MM.1S (cell line): ENCODE results near the gene ZNF514.

ENCODE experiments used
- DNase-seq: peaks from one replicate; pipeline ENCODE4 v3.0.0-alpha.2; 2015
- H2AFZ ChIP-seq: fragments of 300-600 bp; sonication (generic); 2 replicates; pipeline ENCODE4 v1.6.0; 2016; ENCODE audit warnings: antibody characterized with exemption, low read length
- H3F3A ChIP-seq: fragments of 300-600 bp; sonication (generic); 2 replicates; pipeline ENCODE4 v1.6.1; 2016; ENCODE audit warnings: mild to moderate bottlenecking, antibody characterized with exemption, low read length, moderate library complexity, mixed read lengths; ENCODE audit not compliant: insufficient read depth
- H3K27ac ChIP-seq: fragments of 300-600 bp; sonication (generic); 2 replicates; pipeline ENCODE4 v1.5.1; 2016; ENCODE audit warnings: mild to moderate bottlenecking, low read length
- H3K27me3 ChIP-seq: fragments of 300-600 bp; sonication (generic); replicated peaks from 2 replicates; pipeline ENCODE4 v1.6.0; 2016; ENCODE audit warnings: low read length; ENCODE audit not compliant: insufficient read depth
- H3K36me3 ChIP-seq: fragments of 300-600 bp; sonication (generic); replicated peaks from 2 replicates; pipeline ENCODE4 v1.6.1; 2016; ENCODE audit warnings: mild to moderate bottlenecking, low read length, mixed read lengths; ENCODE audit not compliant: insufficient read depth
- H3K4me1 ChIP-seq: fragments of 300-600 bp; sonication (generic); 2 replicates; pipeline ENCODE4 v1.6.1; 2016; ENCODE audit warnings: low read length, mixed read lengths
- H3K4me2 ChIP-seq: fragments of 300-600 bp; sonication (generic); 2 replicates; pipeline ENCODE4 v1.6.0; 2016; ENCODE audit warnings: low read depth, low read length
- H3K4me3 ChIP-seq: fragments of 300-600 bp; sonication (generic); 2 replicates; pipeline ENCODE4 v1.5.1; 2016; ENCODE audit warnings: low read length, mixed read lengths
- H3K79me2 ChIP-seq: fragments of 300-600 bp; sonication (generic); 2 replicates; pipeline ENCODE4 v1.6.1; 2016; ENCODE audit warnings: mixed run types, low read length, mixed read lengths
- H3K9ac ChIP-seq: fragments of 300-600 bp; sonication (generic); 2 replicates; pipeline ENCODE4 v1.6.1; 2016; ENCODE audit warnings: low read length, mixed read lengths
- H3K9me2 ChIP-seq: fragments of 300-600 bp; sonication (generic); replicated peaks from 2 replicates; pipeline ENCODE4 v1.6.1; 2016; ENCODE audit warnings: mild to moderate bottlenecking, low read length, mixed read lengths; ENCODE audit not compliant: insufficient read depth
- H3K9me3 ChIP-seq: fragments of 300-600 bp; sonication (generic); replicated peaks from 2 replicates; pipeline ENCODE4 v1.6.1; 2016; ENCODE audit warnings: mild to moderate bottlenecking, low read length, mixed read lengths; ENCODE audit not compliant: insufficient read depth
- H4K20me1 ChIP-seq: fragments of 300-600 bp; sonication (generic); 2 replicates; pipeline ENCODE4 v1.6.1; 2016; ENCODE audit warnings: mild to moderate bottlenecking, low read length, moderate library complexity, mixed read lengths; ENCODE audit not compliant: insufficient read depth
- EZH2 ChIP-seq: fragments of 300-600 bp; sonication (generic); optimal IDR thresholded peaks from 2 replicates; pipeline ENCODE3; 2017; ENCODE audit warnings: low read depth, mild to moderate bottlenecking, antibody characterized with exemption, low read length, mixed read lengths
- EZH2phosphoT487 ChIP-seq: fragments of 300-600 bp; sonication (generic); IDR thresholded peaks from 2 replicates; pipeline ENCODE4 v1.6.1; 2018; ENCODE audit warnings: antibody characterized with exemption, low read length
- TF ChIP-seq, protein P1 (sequence below): fragments of 300-600 bp; sonication (generic); IDR thresholded peaks from 2 replicates; pipeline ENCODE4 v1.5.1; 2016; ENCODE audit warnings: antibody characterized with exemption, low read length, mixed read lengths

ZNF514 gene

DNA sequence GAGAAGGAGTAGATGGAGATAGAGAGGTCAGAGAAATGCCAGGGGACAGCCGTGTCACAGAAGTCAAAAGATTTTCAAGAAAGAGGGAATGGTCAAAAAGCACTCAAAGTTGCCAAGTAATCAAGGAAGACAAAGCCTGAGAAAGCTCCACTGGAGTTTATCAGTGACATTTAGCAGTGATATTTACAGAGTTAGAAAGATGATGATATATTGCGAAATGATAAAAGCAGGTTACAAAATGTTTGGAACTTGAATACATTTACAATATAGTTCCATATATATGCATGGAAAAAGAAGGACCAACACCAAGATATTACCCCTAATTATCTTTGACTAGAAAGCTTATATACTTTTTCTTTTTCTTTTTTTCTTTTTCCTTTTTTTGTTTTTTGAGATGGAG lies 26.3 kb upstream of the ZNF514 start:
- Histone ChIP-seq H3K9ac (no peak overlapping the region), H3F3A (no peaks in the 10 kb centered on the region), H3K9me2 (no peaks in the 10 kb centered on the region), H3K4me1 (no peaks in the 10 kb centered on the region), H3K27ac (no peak overlapping the region), H3K36me3 (no peaks in the 10 kb centered on the region), H3K4me2 (no peak overlapping the region), H3K9me3 (no peaks in the 10 kb centered on the region), H3K79me2 (no peaks in the 10 kb centered on the region), H2AFZ (no peak overlapping the region), H4K20me1 (no peaks in the 10 kb centered on the region), H3K4me3 (no peak overlapping the region), H3K27me3 (no peaks in the 10 kb centered on the region)
- DNase-seq = no peak
- TF ChIP-seq EZH2 = no peak

DNA sequence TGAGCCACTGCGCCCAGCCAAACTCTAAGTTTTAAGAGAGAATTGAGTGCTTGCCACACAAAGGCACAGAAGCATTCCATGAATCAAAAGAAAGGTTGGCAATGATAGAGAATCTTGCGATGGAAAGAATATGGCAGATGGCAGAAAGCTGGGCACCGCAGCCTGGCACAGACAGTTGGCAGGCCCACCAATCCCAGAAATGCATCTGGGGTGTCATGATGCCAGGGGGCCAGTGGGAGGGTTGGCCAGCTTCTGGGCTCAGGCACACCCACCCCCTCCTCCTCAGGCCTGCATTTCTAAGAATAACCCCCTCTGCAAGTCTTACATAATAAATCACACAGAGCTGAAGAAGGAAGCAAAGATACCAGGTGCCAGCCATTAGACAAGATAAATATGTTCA lies 25.5 kb upstream of the ZNF514 start:
- Histone ChIP-seq H3K9ac (no peak overlapping the region), H3K4me2 (no peak overlapping the region), H3F3A (no peaks in the 10 kb centered on the region), H3K9me2 (no peaks in the 10 kb centered on the region), H3K4me1 (no peaks in the 10 kb centered on the region), H3K9me3 (no peaks in the 10 kb centered on the region), H4K20me1 (no peaks in the 10 kb centered on the region), H3K27ac (no peak overlapping the region), H2AFZ (no peak overlapping the region), H3K79me2 (no peaks in the 10 kb centered on the region), H3K36me3 (no peaks in the 10 kb centered on the region), H3K4me3 (no peak overlapping the region), H3K27me3 (no peaks in the 10 kb centered on the region)
- no peak for DNase-seq
- TF ChIP-seq EZH2phosphoT487 (no peak), EZH2 (no peak)
- TF ChIP-seq, protein P1, sequence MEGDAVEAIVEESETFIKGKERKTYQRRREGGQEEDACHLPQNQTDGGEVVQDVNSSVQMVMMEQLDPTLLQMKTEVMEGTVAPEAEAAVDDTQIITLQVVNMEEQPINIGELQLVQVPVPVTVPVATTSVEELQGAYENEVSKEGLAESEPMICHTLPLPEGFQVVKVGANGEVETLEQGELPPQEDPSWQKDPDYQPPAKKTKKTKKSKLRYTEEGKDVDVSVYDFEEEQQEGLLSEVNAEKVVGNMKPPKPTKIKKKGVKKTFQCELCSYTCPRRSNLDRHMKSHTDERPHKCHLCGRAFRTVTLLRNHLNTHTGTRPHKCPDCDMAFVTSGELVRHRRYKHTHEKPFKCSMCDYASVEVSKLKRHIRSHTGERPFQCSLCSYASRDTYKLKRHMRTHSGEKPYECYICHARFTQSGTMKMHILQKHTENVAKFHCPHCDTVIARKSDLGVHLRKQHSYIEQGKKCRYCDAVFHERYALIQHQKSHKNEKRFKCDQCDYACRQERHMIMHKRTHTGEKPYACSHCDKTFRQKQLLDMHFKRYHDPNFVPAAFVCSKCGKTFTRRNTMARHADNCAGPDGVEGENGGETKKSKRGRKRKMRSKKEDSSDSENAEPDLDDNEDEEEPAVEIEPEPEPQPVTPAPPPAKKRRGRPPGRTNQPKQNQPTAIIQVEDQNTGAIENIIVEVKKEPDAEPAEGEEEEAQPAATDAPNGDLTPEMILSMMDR = no peak

DNA sequence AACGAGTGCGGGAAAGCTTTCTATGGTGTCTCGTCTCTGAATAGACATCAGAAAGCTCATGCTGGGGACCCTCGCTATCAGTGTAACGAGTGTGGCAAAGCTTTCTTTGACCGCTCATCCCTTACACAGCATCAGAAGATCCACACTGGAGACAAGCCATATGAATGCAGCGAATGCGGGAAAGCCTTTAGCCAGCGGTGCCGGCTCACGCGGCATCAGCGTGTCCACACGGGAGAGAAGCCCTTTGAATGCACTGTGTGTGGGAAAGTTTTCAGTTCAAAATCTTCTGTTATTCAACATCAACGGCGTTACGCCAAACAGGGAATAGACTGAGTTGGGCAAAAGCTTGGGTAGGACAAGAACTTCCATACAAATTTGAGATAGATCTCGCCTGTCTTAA lies 22.1 kb upstream of the ZNF514 start:
- no peak overlapping the region for H3K4me3 ChIP-seq
- H3K79me2 ChIP-seq = no peaks in the 10 kb centered on the region
- no peaks in the 10 kb centered on the region for H3K9me2 ChIP-seq
- no peaks in the 10 kb centered on the region for H3F3A ChIP-seq
- no peaks in the 10 kb centered on the region for H3K36me3 ChIP-seq
- no peak for DNase-seq
- no peaks in the 10 kb centered on the region for H3K9me3 ChIP-seq
- no peak overlapping the region for H3K9ac ChIP-seq
- no peaks in the 10 kb centered on the region for H4K20me1 ChIP-seq
- H3K4me2 ChIP-seq = no peak overlapping the region
- TF ChIP-seq EZH2phosphoT487 (no peak), EZH2 (no peak)
- TF ChIP-seq, protein P1 = no peak
- H3K27me3 ChIP-seq = no peaks in the 10 kb centered on the region
- H2AFZ ChIP-seq = no peak overlapping the region
- H3K4me1 ChIP-seq = no peaks in the 10 kb centered on the region
- H3K27ac ChIP-seq = no peak overlapping the region

DNA sequence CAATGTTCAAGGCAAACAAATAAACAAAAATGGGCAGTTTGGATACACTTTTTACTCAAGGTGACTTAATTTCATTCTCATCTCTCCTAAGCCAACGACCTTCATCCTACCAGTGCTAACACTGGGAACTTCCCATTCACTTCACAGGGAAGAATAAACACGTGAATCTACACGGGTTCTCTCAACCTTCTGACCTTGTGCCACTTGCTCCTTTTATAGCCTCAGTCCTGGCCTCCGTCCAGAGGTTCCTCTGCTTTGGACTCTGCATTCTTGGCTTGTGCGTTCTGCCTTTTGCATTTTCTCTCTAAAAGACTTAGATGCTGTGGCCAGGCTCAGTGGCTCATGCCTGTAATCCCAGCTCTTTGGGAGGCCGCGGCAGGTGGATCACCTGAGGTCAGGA lies 19.8 kb upstream of the ZNF514 start:
- no peaks in the 10 kb centered on the region for H3K36me3 ChIP-seq
- TF ChIP-seq, protein P1 = no peak
- TF ChIP-seq EZH2 (no peak), EZH2phosphoT487 (no peak)
- DNase-seq = no peak

More for the DNA sequence above, 19.8 kb upstream of the ZNF514 start:
- Histone ChIP-seq H3K27me3 (no peaks in the 10 kb centered on the region), H3K9me2 (no peaks in the 10 kb centered on the region), H3K9ac (no peak overlapping the region), H3F3A (no peaks in the 10 kb centered on the region), H3K79me2 (no peaks in the 10 kb centered on the region), H3K4me2 (no peak overlapping the region), H3K9me3 (no peaks in the 10 kb centered on the region), H2AFZ (no peak overlapping the region), H3K27ac (no peak overlapping the region), H3K4me1 (no peaks in the 10 kb centered on the region), H3K4me3 (no peak overlapping the region), H4K20me1 (no peaks in the 10 kb centered on the region)
